H1 (cell line): ENCODE results near the gene UTP15. TPM values are rescaled to one million over a fixed set of nuclear protein-coding genes. Genes with fewer than 3 reads are reported as not detected.

Experiments
- CTCF ChIA-PET: fragments of 300-600 bp; sonication (Branson Sonifier 250); formaldehyde crosslinking; loops from one replicate; lab custom pipeline; 2021; ENCODE audit not compliant: partially characterized antibody; lab: Charles Lee
- POLR2A ChIA-PET: fragments of 300-600 bp; sonication (Branson Sonifier 250); formaldehyde crosslinking; loops from one replicate; lab custom pipeline; 2021; ENCODE audit warnings: inconsistent platforms; ENCODE audit not compliant: partially characterized antibody; lab: Charles Lee
- DNase-seq, 2 experiments: peaks; one replicate each; pipeline versions ENCODE4 v3.0.0 to v3.0.0-alpha.2; 2010 to 2022; ENCODE audit warnings: low spot score in 2 of 2, low read depth in 1 of 2, mixed read lengths in 1 of 2
- FAIRE-seq: peaks from 2 replicates; lab custom pipeline; 2011; peaks lifted over from hg19 to GRCh38; lab: Jason Lieb, UNC
- H2AFZ ChIP-seq: 2 replicates; pipeline ENCODE4 v1.8.1; 2012; ENCODE audit warnings: low read length, inconsistent platforms
- H2AK5ac ChIP-seq: 2 replicates; pipeline ENCODE4 v1.6.1; 2013; ENCODE audit warnings: low read depth, low read length
- H2BK120ac ChIP-seq: replicated peaks from 2 replicates; pipeline ENCODE3; 2013; ENCODE audit warnings: low read depth, low read length, inconsistent platforms
- H2BK12ac ChIP-seq: 2 replicates; pipeline ENCODE4 v1.6.1; 2013; ENCODE audit warnings: low read depth, low read length
- H2BK15ac ChIP-seq: 2 replicates; pipeline ENCODE4 v1.6.1; 2013; ENCODE audit warnings: low read length
- H2BK20ac ChIP-seq: 2 replicates; pipeline ENCODE4 v1.6.1; 2013; ENCODE audit warnings: low read length
- H2BK5ac ChIP-seq: 2 replicates; pipeline ENCODE4 v1.6.1; 2013; ENCODE audit warnings: low read depth, low read length
- H3K14ac ChIP-seq: 2 replicates; pipeline ENCODE4 v1.6.1; 2013; ENCODE audit warnings: inconsistent platforms; ENCODE audit not compliant: insufficient read length
- H3K18ac ChIP-seq: 2 replicates; pipeline ENCODE4 v1.6.1; 2013; ENCODE audit warnings: low read length; ENCODE audit errors: extremely low read depth
- H3K23ac ChIP-seq: 2 replicates; pipeline ENCODE4 v1.6.1; 2013; ENCODE audit warnings: inconsistent platforms; ENCODE audit not compliant: insufficient read length
- H3K23me2 ChIP-seq: 2 replicates; pipeline ENCODE4 v1.6.1; 2013; ENCODE audit warnings: low read depth, low read length
- H3K27ac ChIP-seq: 2 replicates; pipeline ENCODE4 v1.6.1; 2011; ENCODE audit warnings: low read depth, low read length, inconsistent platforms
- H3K27me3 ChIP-seq, 4 experiments: replicated peaks in 1 of 4; 1 replicate in 1 of 4; 2 replicates in 3 of 4; pipeline versions ENCODE4 v1.6.1 to v1.8.1; 2011 to 2013; ENCODE audit warnings: low read length in 3 of 4, mild to moderate bottlenecking in 3 of 4, inconsistent platforms in 2 of 4, mixed read lengths in 2 of 4, moderate library complexity in 1 of 4; ENCODE audit not compliant: control insufficient read depth in 3 of 4, insufficient read depth in 3 of 4; ENCODE audit errors: extremely low read depth in 1 of 4
- H3K36me3 ChIP-seq, 4 experiments: 2 replicates each; pipeline versions ENCODE4 v1.6.1 to v1.8.1; 2011 to 2013; ENCODE audit warnings: mild to moderate bottlenecking in 4 of 4, low read length in 3 of 4, moderate library complexity in 2 of 4, control low read depth in 1 of 4, inconsistent platforms in 1 of 4; ENCODE audit not compliant: insufficient read depth in 4 of 4, control insufficient read depth in 2 of 4
- H3K4ac ChIP-seq: replicated peaks from 2 replicates; pipeline ENCODE3; 2013; ENCODE audit warnings: low read length, low read depth, mixed read lengths, inconsistent platforms; ENCODE audit not compliant: insufficient read length
- H3K4me1 ChIP-seq, 4 experiments: replicated peaks in 1 of 4; 1 replicate in 1 of 4; 2 replicates in 3 of 4; pipeline versions ENCODE4 v1.6.1 to v1.8.1; 2011 to 2013; ENCODE audit warnings: low read length in 3 of 4, inconsistent platforms in 2 of 4, mixed read lengths in 1 of 4; ENCODE audit not compliant: insufficient read depth in 4 of 4, control insufficient read depth in 3 of 4
- H3K4me2 ChIP-seq, 2 experiments: 2 replicates each; pipeline versions ENCODE4 v1.6.1 to v1.8.1; 2011 to 2013; ENCODE audit warnings: low read depth in 2 of 2, low read length in 2 of 2, control low read depth in 1 of 2, inconsistent platforms in 1 of 2, mild to moderate bottlenecking in 1 of 2; ENCODE audit not compliant: insufficient read depth in 1 of 2
- H3K4me3 ChIP-seq, 4 experiments: fragments of 200-600, 300-600 bp in 1 of 4; sonication (generic), shearing (Covaris generic), sonication (Bioruptor Twin) in 1 of 4; 2 replicates each; pipeline versions ENCODE4 v1.5.1 to v1.8.1; 2011 to 2016; ENCODE audit warnings: low read length in 4 of 4, low read depth in 3 of 4, control low read depth in 2 of 4, inconsistent platforms in 2 of 4, mild to moderate bottlenecking in 2 of 4, mixed read lengths in 1 of 4, moderate library complexity in 1 of 4; ENCODE audit not compliant: insufficient read depth in 2 of 4; ENCODE audit errors: extremely low read depth in 1 of 4
- H3K56ac ChIP-seq: replicated peaks from 2 replicates; pipeline ENCODE3; 2013; ENCODE audit warnings: low read depth, mild to moderate bottlenecking, mixed read lengths, low read length, inconsistent platforms; ENCODE audit not compliant: insufficient read length
- H3K79me1 ChIP-seq: 2 replicates; pipeline ENCODE4 v1.6.1; 2013; ENCODE audit warnings: low read depth, low read length, control low read depth
- H3K79me2 ChIP-seq, 2 experiments: 2 replicates each; pipeline versions ENCODE4 v1.6.1 to v1.8.1; 2012 to 2013; ENCODE audit warnings: low read length in 2 of 2, mild to moderate bottlenecking in 2 of 2, inconsistent platforms in 1 of 2; ENCODE audit not compliant: insufficient read depth in 2 of 2, control insufficient read depth in 1 of 2
- H3K9ac ChIP-seq, 4 experiments: replicated peaks in 1 of 4; 1 replicate in 1 of 4; 2 replicates in 3 of 4; pipeline versions ENCODE4 v1.6.1 to v1.8.1; 2011 to 2013; ENCODE audit warnings: low read depth in 3 of 4, low read length in 3 of 4, control low read depth in 2 of 4, mild to moderate bottlenecking in 2 of 4, moderate library complexity in 2 of 4, inconsistent platforms in 1 of 4; ENCODE audit errors: extremely low read depth in 1 of 4
- H3K9me3 ChIP-seq, 2 experiments: 2 replicates each; pipeline versions ENCODE4 v1.6.1 to v1.8.1; 2012 to 2013; ENCODE audit warnings: mild to moderate bottlenecking in 2 of 2, moderate library complexity in 2 of 2, control low read depth in 1 of 2, inconsistent platforms in 1 of 2, low read depth in 1 of 2, low read length in 1 of 2, mixed read lengths in 1 of 2; ENCODE audit not compliant: insufficient read depth in 2 of 2
- H4K20me1 ChIP-seq, 2 experiments: replicated peaks in 1 of 2; 2 replicates each; pipeline versions ENCODE3 to v1.8.1; 2011 to 2013; ENCODE audit warnings: inconsistent platforms in 2 of 2, low read length in 2 of 2, mild to moderate bottlenecking in 1 of 2; ENCODE audit not compliant: insufficient read depth in 2 of 2, control insufficient read depth in 1 of 2
- H4K5ac ChIP-seq: 2 replicates; pipeline ENCODE4 v1.6.1; 2013; ENCODE audit warnings: low read length, low read depth, mixed read lengths, inconsistent platforms; ENCODE audit not compliant: insufficient read length
- H4K8ac ChIP-seq: 2 replicates; pipeline ENCODE4 v1.8.0; 2013; ENCODE audit warnings: mild to moderate bottlenecking, moderate library complexity, low read length, inconsistent platforms; ENCODE audit not compliant: insufficient read depth; ENCODE audit errors: extremely low read depth
- H4K91ac ChIP-seq: replicated peaks from 2 replicates; pipeline ENCODE3; 2013; ENCODE audit warnings: low read length, mixed read lengths, inconsistent platforms; ENCODE audit not compliant: insufficient read length
- ASH2L ChIP-seq: fragments of 200-600, 300-600 bp; sonication (generic); IDR thresholded peaks from one replicate; pipeline ENCODE4 v1.7.1; 2017; ENCODE audit warnings: low read length
- KDM1A ChIP-seq: fragments of 200-600, 300-600 bp; sonication (generic); IDR thresholded peaks from 2 replicates; pipeline ENCODE4 v1.7.1; 2016; ENCODE audit warnings: mild to moderate bottlenecking, low read length, borderline replicate concordance
- SP1 ChIP-seq: IDR thresholded peaks from 2 replicates; pipeline ENCODE4 v1.6.1; 2011; ENCODE audit warnings: low read depth, low read length
- SUZ12 ChIP-seq: fragments of 200-600 bp; sonication (generic); IDR thresholded peaks from 2 replicates; pipeline ENCODE4 v1.6.1; 2012; ENCODE audit warnings: mild to moderate bottlenecking, inconsistent platforms, low read length, moderate library complexity, mixed read lengths
- TAF7 ChIP-seq: optimal IDR thresholded peaks from 2 replicates; pipeline ENCODE3; 2011; ENCODE audit warnings: low read depth, mild to moderate bottlenecking, inconsistent platforms, low read length, moderate library complexity, borderline replicate concordance
- YY1 ChIP-seq: IDR thresholded peaks from 2 replicates; pipeline ENCODE4 v1.6.1; 2011; ENCODE audit warnings: low read depth, mild to moderate bottlenecking, low read length
- WGBS, 2 experiments: shearing (Covaris generic) in 1 of 2; methylation state at CpG; one replicate each; pipeline versions ENCODE4 v1.1.6 to v1.1.7; 2013 to 2015; ENCODE audit warnings: low lambda C conversion rate in 2 of 2, mixed read lengths in 2 of 2, inconsistent platforms in 1 of 2, low coverage in 1 of 2, missing lambda C conversion rate in 1 of 2; ENCODE audit not compliant: insufficient replicate concordance in 2 of 2, insufficient coverage in 1 of 2, insufficient read length in 1 of 2; ENCODE audit errors: extremely low coverage in 1 of 2, missing lambda C conversion rate in 1 of 2; 5-methylcytosine and 5-hydroxymethylcytosine counted together
- polyA plus RNA-seq, 7 experiments: library from polyadenylated mRNA; depleted of rRNA in 3 of 7; stranded (reverse) in 5 of 7; unstranded in 2 of 7; fragments of >200 nt in 5 of 7; fragments of 200-250 nt in 2 of 7; gene quantifications; 1 replicate in 5 of 7; 2 replicates in 1 of 7; 4 replicates in 1 of 7; pipeline versions ENCODE4 v1.2.1 to v1.2.3, GENCODE V29; 2011 to 2013; ENCODE audit warnings: missing spikeins in 2 of 7, mixed read lengths in 2 of 7
- total RNA-seq: library from RNA; stranded (reverse); fragmentation: NEBNext Ultra II Directional; extraction: Animal tissue kit (Norgen Biotek cat#: 25700); gene quantifications from 2 replicates; pipeline ENCODE4 v1.2.1, GENCODE V29; 2021

The UTP15 gene
- total and polyA plus RNA-seq, 2 of the 8 experiments (the other 6 are each of a cell fraction or from before 2014, with no cell fraction given) = 14.3 to 33.6 TPM

DNA sequence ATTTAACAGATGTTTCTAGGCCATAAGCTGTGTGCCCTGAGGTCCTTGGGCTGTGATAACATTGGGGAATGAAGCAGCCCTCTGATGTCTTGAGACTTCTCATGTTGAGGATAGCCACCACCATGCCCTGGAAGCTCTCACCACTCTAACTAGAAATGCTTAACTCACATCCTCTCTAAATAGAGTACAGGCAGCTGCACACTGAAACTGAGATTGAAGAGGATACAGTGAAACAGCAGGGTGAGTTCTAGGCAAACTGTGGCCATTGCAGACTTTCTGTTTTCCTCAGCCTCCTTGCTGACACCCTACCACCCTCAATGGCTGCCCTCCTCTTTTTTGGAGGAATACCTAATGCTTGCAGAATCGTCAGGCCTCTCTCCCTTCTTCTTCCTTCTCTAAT is 22.4 kb downstream of the UTP15 start:
- no peak overlapping the region for H3K4me3 ChIP-seq
- no peak overlapping the region for H4K5ac ChIP-seq
- CTCF ChIA-PET = interaction anchor here (1.0 to 9.5 kb wide), 4 partner anchors 9 to 205 kb away, joined by 3 to 254 read pairs (median 22); no protein-coding TSS in a partner anchor
- peaks cover 0 to 1% (median 0%) of the 10 kb centered on the region in 4 experiments; a peak in 1 of 8 replicates for H3K36me3 ChIP-seq
- H2BK12ac ChIP-seq = no peak overlapping the region
- 92% methylated on average over 1 of the region's 1 CpG; no CpG with 5 or more reads in 1 of the 2 experiments for WGBS, 2 experiments
- no peaks in the 10 kb centered on the region for H3K4me1 ChIP-seq
- no peak overlapping the region for H3K56ac ChIP-seq
- no peak overlapping the region for H3K4me2 ChIP-seq
- H3K4ac ChIP-seq = no peak overlapping the region
- H3K27me3 ChIP-seq = no peaks in the 10 kb centered on the region
- H3K9me3 ChIP-seq = no peaks in the 10 kb centered on the region
- no peaks in the 10 kb centered on the region for H3K79me2 ChIP-seq
- no peak overlapping the region for H3K14ac ChIP-seq
- DNase-seq (no peak), FAIRE-seq (no peak)
- no peak overlapping the region for H2BK120ac ChIP-seq
- H4K8ac ChIP-seq = no peak overlapping the region
- POLR2A ChIA-PET = no interaction called here
- no peak overlapping the region for H3K18ac ChIP-seq
- H3K23ac ChIP-seq = no peak overlapping the region
- no peak overlapping the region for H4K91ac ChIP-seq
- H3K27ac ChIP-seq = no peak overlapping the region
- peaks cover 0 to 4% of the 10 kb centered on the region in 2 experiments for H4K20me1 ChIP-seq
- H3K23me2 ChIP-seq = no peaks in the 10 kb centered on the region
- no peak overlapping the region for H2AK5ac ChIP-seq
- H2BK5ac ChIP-seq = no peak overlapping the region
- H2AFZ ChIP-seq = no peak overlapping the region
- no peaks in the 10 kb centered on the region for H3K79me1 ChIP-seq
- H3K9ac ChIP-seq = no peak overlapping the region
- no peak overlapping the region for H2BK20ac ChIP-seq
- H2BK15ac ChIP-seq = no peak overlapping the region
- TF ChIP-seq ASH2L = no peak
- no peak for TF ChIP-seq KDM1A
- no peak for TF ChIP-seq SUZ12
- no peak for TF ChIP-seq SP1
- TF ChIP-seq YY1 = no peak
- no peak for TF ChIP-seq TAF7
